ENCODE results near the gene CXCL11. TPM values are rescaled to one million over a fixed set of nuclear protein-coding genes. Genes with fewer than 3 reads are reported as not detected.

The CXCL11 gene
- total and polyA plus RNA-seq, 9 donors, result 0.18 to 1.1 (median 0.57) TPM; not detected in 6

- intact Hi-C loops (cut with DNase I), result no loop called here
- Histone ChIP-seq H3K4me1 (ENCODE audit: insufficient read depth) (no peaks in the 10 kb centered on the region), H3K9me3 (no peaks in the 10 kb centered on the region), H3K4me3 (no peak within 1 kb of the TSS), H3K27me3 (no peaks in the 10 kb centered on the region), H3K36me3 (no peaks in the 10 kb centered on the region), H3K27ac (no peak within 1 kb of the TSS)
- TF ChIP-seq CTCF (IDR thresholded peaks at IDR 0.05) (no peak), POLR2A (IDR thresholded peaks at IDR 0.05) (no peak), EP300 (IDR thresholded peaks at IDR 0.05) (no peak)
- no peak for DNase-seq
- WGBS, 3 donors, result 6 to 12% (median 9%) methylated on average over 3 of the region's 3 CpGs
These were observed 12.5 kb downstream of the CXCL11 start, which contains the start of gene CXCL10 for GRCh38 chr4:76023389-76023788. Gene CXCL10 (minus strand): TSS chr4:76023497. CDS start chr4:76023431, 66 bp downstream.

- no peaks in the 10 kb centered on the region for H3K4me1 ChIP-seq (ENCODE audit: insufficient read depth)
- no peak overlapping the region for H3K27ac ChIP-seq
- H3K36me3 ChIP-seq, result no peaks in the 10 kb centered on the region
- TF ChIP-seq POLR2A (IDR thresholded peaks at IDR 0.05) (no peak), EP300 (IDR thresholded peaks at IDR 0.05) (no peak), CTCF (IDR thresholded peaks at IDR 0.05) (no peak)
- H3K4me3 ChIP-seq, result no peak overlapping the region
- 74 to 85% (median 79%) methylated on average over 2 of the region's 2 CpGs for WGBS, 3 donors
- DNase-seq, result no peak
- intact Hi-C loops (cut with DNase I), result no loop called here
- no peaks in the 10 kb centered on the region for H3K9me3 ChIP-seq
- no peaks in the 10 kb centered on the region for H3K27me3 ChIP-seq
These were observed 13.2 kb downstream of the CXCL11 start for GRCh38 chr4:76022677-76023076.

- TF ChIP-seq POLR2A (IDR thresholded peaks at IDR 0.05) (no peak), EP300 (IDR thresholded peaks at IDR 0.05) (no peak), CTCF (IDR thresholded peaks at IDR 0.05) (no peak)
- intact Hi-C loops (cut with DNase I), result no loop called here
- H3K27ac ChIP-seq, result no peak overlapping the region
- H3K9me3 ChIP-seq, result no peaks in the 10 kb centered on the region
- no peak overlapping the region for H3K4me3 ChIP-seq
- 83 to 90% (median 89%) methylated on average over 4 of the region's 4 CpGs for WGBS, 3 donors
- H3K36me3 ChIP-seq, result no peaks in the 10 kb centered on the region
- no peaks in the 10 kb centered on the region for H3K27me3 ChIP-seq
- H3K4me1 ChIP-seq (ENCODE audit: insufficient read depth), result no peaks in the 10 kb centered on the region
- DNase-seq, result no peak
These were observed 13.8 kb downstream of the CXCL11 start for GRCh38 chr4:76022031-76022430.

GRCh38 chr4:76017056-76017686 is 18.7 kb downstream of the CXCL11 start:
- Histone ChIP-seq H3K27ac (no peak overlapping the region), H3K36me3 (no peaks in the 10 kb centered on the region), H3K27me3 (no peaks in the 10 kb centered on the region), H3K4me3 (no peak overlapping the region), H3K9me3 (no peaks in the 10 kb centered on the region), H3K4me1 (ENCODE audit: insufficient read depth) (no peaks in the 10 kb centered on the region)
- DNase-seq, result no peak
- TF ChIP-seq POLR2A (IDR thresholded peaks at IDR 0.05) (no peak), EP300 (IDR thresholded peaks at IDR 0.05) (no peak), CTCF (IDR thresholded peaks at IDR 0.05) (no peak)
- 89 to 91% (median 91%) methylated on average over 3 of the region's 3 CpGs for WGBS, 3 donors
- intact Hi-C loops (cut with DNase I), result no loop called here
